GM23338 (cell line): ENCODE results near the gene LGALS8. TPM values are rescaled to one million over a fixed set of nuclear protein-coding genes. Genes with fewer than 3 reads are reported as not detected.

Experiments
- ATAC-seq: fragments of 200-7000 bp; cut with Tn5 transposase; 3 replicates; pipeline ENCODE4 v1.9.1; 2020
- DNase-seq: peaks from one replicate; pipeline ENCODE4 v3.0.0-alpha.2; 2015; ENCODE audit warnings: low spot score
- H2AFZ ChIP-seq: fragments of 200-600 bp; sonication (generic); 2 replicates; pipeline ENCODE4 v1.8.0; 2016; ENCODE audit warnings: antibody characterized with exemption, mild to moderate bottlenecking, moderate library complexity
- H3F3A ChIP-seq: fragments of 200-600 bp; sonication (generic); replicated peaks from 2 replicates; pipeline ENCODE4 v1.8.0; 2017; ENCODE audit warnings: antibody characterized with exemption, mixed run types, low read depth
- H3K27ac ChIP-seq: fragments of 200-600 bp; sonication (generic); 2 replicates; pipeline ENCODE4 v1.6.1; 2016; ENCODE audit warnings: low read depth
- H3K27me3 ChIP-seq: fragments of 200-600 bp; sonication (generic); 2 replicates; pipeline ENCODE4 v1.8.0; 2016; ENCODE audit warnings: mild to moderate bottlenecking, mixed run types, moderate library complexity; ENCODE audit not compliant: insufficient read depth
- H3K36me3 ChIP-seq: fragments of 200-600 bp; sonication (generic); 2 replicates; pipeline ENCODE4 v1.8.0; 2016; ENCODE audit warnings: mild to moderate bottlenecking; ENCODE audit not compliant: insufficient read depth
- H3K4me1 ChIP-seq: fragments of 200-600 bp; sonication (generic); 2 replicates; pipeline ENCODE4 v1.8.0; 2016; ENCODE audit warnings: mild to moderate bottlenecking, moderate library complexity; ENCODE audit not compliant: insufficient read depth
- H3K4me2 ChIP-seq: fragments of 200-600 bp; sonication (generic); 2 replicates; pipeline ENCODE4 v1.7.1; 2017; ENCODE audit warnings: mixed run types
- H3K4me3 ChIP-seq: fragments of 200-600 bp; sonication (generic); 2 replicates; pipeline ENCODE4 v1.6.1; 2016; ENCODE audit warnings: mixed run types
- H3K79me2 ChIP-seq: fragments of 200-600 bp; sonication (generic); replicated peaks from 2 replicates; pipeline ENCODE4 v1.8.0; 2017; ENCODE audit warnings: mild to moderate bottlenecking; ENCODE audit not compliant: insufficient read depth
- H3K9me2 ChIP-seq: fragments of 200-600 bp; sonication (generic); 2 replicates; pipeline ENCODE4 v1.8.0; 2017; ENCODE audit not compliant: insufficient read depth
- H4K20me1 ChIP-seq: fragments of 200-600 bp; sonication (generic); replicated peaks from 2 replicates; pipeline ENCODE4 v1.8.0; 2017; ENCODE audit warnings: mild to moderate bottlenecking; ENCODE audit not compliant: insufficient read depth
- H3K27ac Mint-ChIP-seq: 2 replicates; pipeline ENCODE4 v1.8.0; 2020; ENCODE audit warnings: inconsistent platforms, mild to moderate bottlenecking, moderate library complexity, mixed read lengths
- H3K27me3 Mint-ChIP-seq: 3 replicates; pipeline ENCODE4 v1.8.0; 2022; ENCODE audit warnings: low read depth, mild to moderate bottlenecking, moderate library complexity, mixed read lengths, inconsistent platforms; ENCODE audit not compliant: insufficient read depth, poor library complexity
- H3K36me3 Mint-ChIP-seq: 3 replicates; pipeline ENCODE4 v1.8.0; 2021; ENCODE audit warnings: low read depth, mild to moderate bottlenecking, inconsistent platforms, moderate library complexity, mixed read lengths
- H3K4me1 Mint-ChIP-seq: 3 replicates; pipeline ENCODE4 v1.8.0; 2020; ENCODE audit warnings: mild to moderate bottlenecking, inconsistent platforms, mixed read lengths
- H3K4me3 Mint-ChIP-seq: 3 replicates; pipeline ENCODE4 v1.8.0; 2021; ENCODE audit warnings: moderate library complexity, mild to moderate bottlenecking, inconsistent platforms, mixed read lengths
- H3K9me3 Mint-ChIP-seq: 3 replicates; pipeline ENCODE4 v1.8.0; 2020; ENCODE audit warnings: moderate library complexity, mild to moderate bottlenecking, inconsistent platforms, mixed read lengths
- CTCF ChIP-seq, 2 experiments: fragments of 200-600 bp in 1 of 2; sonication (generic) in 1 of 2; conservative IDR thresholded peaks; 2 replicates each; pipeline versions ENCODE4 v1.5.1 to v1.6.1; 2016 to 2017; ENCODE audit warnings: antibody characterized with exemption in 2 of 2, low read depth in 2 of 2, mild to moderate bottlenecking in 2 of 2, moderate library complexity in 1 of 2
- ETS1 ChIP-seq: IDR thresholded peaks from 2 replicates; pipeline ENCODE4 v1.6.1; 2016; ENCODE audit warnings: antibody characterized with exemption
- NANOG ChIP-seq: IDR thresholded peaks from 2 replicates; pipeline ENCODE4 v1.6.1; 2016; ENCODE audit warnings: antibody characterized with exemption, borderline replicate concordance
- POLR2AphosphoS5 ChIP-seq: IDR thresholded peaks from 2 replicates; pipeline ENCODE4 v1.6.1; 2016; ENCODE audit warnings: antibody characterized with exemption, low read depth
- REST ChIP-seq: IDR thresholded peaks from one replicate; pipeline ENCODE4 v1.6.1; 2018; ENCODE audit warnings: antibody characterized with exemption; ENCODE audit not compliant: unreplicated experiment
- ZNF114 ChIP-seq: fragments of 250-450 bp; sonication (Bioruptor Pico); IDR thresholded peaks from 2 replicates; pipeline ENCODE4 v1.5.0; 2020; ENCODE audit warnings: mild to moderate bottlenecking, moderate library complexity
- ZNF331 ChIP-seq: fragments of 250-450 bp; sonication (Bioruptor Pico); IDR thresholded peaks from 2 replicates; pipeline ENCODE4 v1.5.0; 2020; ENCODE audit warnings: low read depth, mild to moderate bottlenecking, moderate library complexity
- polyA plus RNA-seq: library from polyadenylated mRNA; unstranded; fragments of >200 nt; fragmentation: Nextera tagmentation; extraction: Ambion mirVana; gene quantifications from 2 replicates; pipeline ENCODE4 v1.2.1, GENCODE V29; 2016
- total RNA-seq: library from RNA; depleted of rRNA; stranded (reverse); fragments of >200 nt; shearing (Covaris generic); gene quantifications from 2 replicates; pipeline ENCODE4 v1.2.3, GENCODE V29; 2014

The LGALS8 gene
- total and polyA plus RNA-seq, 2 experiments from 2014 or later, result 10.1 to 11.5 TPM

GRCh38 chr1:236495467-236496112, 28.2 kb upstream of the LGALS8 start (continued):
- TF ChIP-seq REST, result no peak
- TF ChIP-seq ZNF114 (CRISPR knock-in tag), result no peak
- TF ChIP-seq POLR2AphosphoS5, result no peak
- no peak for TF ChIP-seq ETS1
- TF ChIP-seq CTCF (conservative IDR thresholded peaks at IDR 0.05; ENCODE audit: low read depth in 2 of 2), result no peak

DNA sequence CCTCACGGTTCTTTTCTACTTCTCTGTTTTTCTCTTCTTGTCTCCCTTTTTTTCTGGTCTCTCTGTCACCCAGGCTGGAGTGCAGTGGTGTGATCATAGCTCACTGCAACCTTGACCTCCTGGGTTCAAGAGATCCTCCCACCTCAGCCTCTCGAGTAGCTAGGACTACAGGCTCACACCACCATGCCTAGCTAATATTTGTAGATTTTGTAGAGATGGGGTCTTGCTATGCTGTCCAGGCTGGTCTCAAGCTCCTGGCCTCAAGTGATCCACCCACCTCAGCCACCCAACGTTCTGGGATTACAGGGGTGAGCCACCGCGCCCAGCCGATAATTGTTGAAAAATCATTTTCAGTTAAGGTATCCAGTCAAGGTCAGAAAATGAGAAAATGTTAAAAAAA, 25.9 kb upstream of the LGALS8 start:
- no peaks in the 10 kb centered on the region for H4K20me1 ChIP-seq
- no peak overlapping the region for H2AFZ ChIP-seq
- H3K27ac ChIP-seq, result no peak overlapping the region
- no peak for TF ChIP-seq ZNF114 (CRISPR knock-in tag)
- TF ChIP-seq REST, result no peak
- no peak for TF ChIP-seq NANOG
- no peak for TF ChIP-seq ZNF331 (CRISPR knock-in tag)
- TF ChIP-seq ETS1, result no peak
- H3K4me3 Mint-ChIP-seq, result no peak overlapping the region
- H3K79me2 ChIP-seq, result no peaks in the 10 kb centered on the region
- peaks cover 4% of the 10 kb centered on the region; the same call in 1 of the 2 replicates for H3F3A ChIP-seq
- H3K36me3 ChIP-seq, result no peaks in the 10 kb centered on the region
- no peak for ATAC-seq
- H3K4me3 ChIP-seq, result no peak overlapping the region
- no peaks in the 10 kb centered on the region for H3K36me3 Mint-ChIP-seq
- no peaks in the 10 kb centered on the region for H3K27me3 ChIP-seq
- H3K27me3 Mint-ChIP-seq, result peaks cover 2% of the 10 kb centered on the region
- H3K9me2 ChIP-seq, result no peaks in the 10 kb centered on the region
- no peak for DNase-seq
- peaks cover 2% of the 10 kb centered on the region; the same call in 1 of the 3 replicates for H3K9me3 Mint-ChIP-seq
- H3K4me1 ChIP-seq, result peaks cover 16% of the 10 kb centered on the region
- H3K4me2 ChIP-seq, result no peak overlapping the region
- no peak overlapping the region for H3K27ac Mint-ChIP-seq
- H3K4me1 Mint-ChIP-seq, result peaks cover 17% of the 10 kb centered on the region
